C4-2B (cell line): ENCODE measurements around the gene METTL15.

Experiments used
- CTCF ChIP-seq: fragments of 450-650 bp; conservative IDR thresholded peaks from 2 replicates; pipeline ENCODE4 v1.5.1; 2017; ENCODE audit warnings: mild to moderate bottlenecking
- ZFX ChIP-seq: fragments of 450-650 bp; IDR thresholded peaks from 2 replicates; pipeline ENCODE4 v1.6.1; 2017

GRCh38 chr11:28366549-28367346, 258.6 kb downstream of the METTL15 start:
- TF ChIP-seq CTCF (no peak), ZFX (no peak)
